ENCODE data around the gene RTN4R.

GRCh38 chr22:20304646-20305045 lies 36.5 kb upstream of the RTN4R start:
- TF ChIP-seq RFX5 (IDR thresholded peaks at IDR 0.05; ENCODE audit: borderline replicate concordance, low read depth, low read length) (no peak), CTCF (IDR thresholded peaks at IDR 0.05; ENCODE audit: control extremely low read depth in 1 of 3, insufficient read depth in 1 of 3, low read depth in 1 of 3, low read length in 3 of 3) (no peak), SUZ12 (IDR thresholded peaks at IDR 0.05; ENCODE audit: low read length) (no peak), NRF1 (IDR thresholded peaks at IDR 0.05; ENCODE audit: low read depth, low read length) (no peak), MAX (IDR thresholded peaks at IDR 0.05) (no peak)

Data from H1 (cell line).